Measurements from ENCODE around the gene UNCX. TPM values are rescaled to one million over a fixed set of nuclear protein-coding genes. Genes with fewer than 3 reads are reported as not detected.

The UNCX gene
- total and polyA plus RNA-seq, 2 experiments from 2014 or later: not detected

DNA sequence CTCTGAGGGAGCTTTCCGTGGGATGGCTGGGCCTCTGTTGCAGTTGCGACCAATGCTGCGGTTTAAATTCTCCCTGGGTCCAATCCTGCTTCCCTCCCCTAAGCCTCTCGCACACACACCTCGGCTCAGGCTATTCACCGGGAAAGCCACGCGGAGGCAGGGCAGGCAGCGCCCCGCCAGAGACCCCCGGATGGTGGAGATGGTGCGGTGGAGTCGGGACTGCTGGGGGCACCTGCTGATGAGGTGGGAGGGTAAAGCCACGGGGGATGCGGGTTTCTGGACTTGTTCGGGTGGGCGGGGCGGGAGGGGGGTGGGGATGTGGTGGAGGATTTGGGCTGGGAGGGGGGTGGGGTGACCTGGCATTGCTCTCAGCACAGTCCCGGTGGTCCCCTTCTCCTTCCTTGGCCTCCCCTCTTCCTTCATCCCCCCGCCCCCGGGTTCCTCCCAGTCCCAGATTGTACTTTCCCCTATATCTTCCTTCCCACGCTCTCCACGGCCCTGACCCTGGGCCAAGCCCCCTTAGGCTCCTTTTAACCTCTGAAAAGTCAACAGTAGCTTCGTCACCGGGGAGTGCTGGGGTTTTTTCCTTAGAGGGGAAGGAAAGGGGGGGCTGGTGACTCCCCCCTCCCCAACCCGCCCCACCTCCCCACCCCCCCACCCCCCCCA lies 16.4 kb downstream of the UNCX start:
- Histone ChIP-seq H4K20me1 (ENCODE audit: insufficient read depth) (no peaks in the 10 kb centered on the region), H3K4me3 (no peak overlapping the region), H3K79me2 (ENCODE audit: insufficient read depth) (no peaks in the 10 kb centered on the region), H3K4me1 (ENCODE audit: insufficient read depth) (no peaks in the 10 kb centered on the region), H3K27me3 (replicated peaks; ENCODE audit: insufficient read depth) (peaks cover 91% of the 10 kb centered on the region), H2AFZ (no peak overlapping the region), H3K27ac (no peak overlapping the region), H3K4me2 (ENCODE audit: unreplicated experiment) (no peak overlapping the region), H3K36me3 (ENCODE audit: low read depth) (no peaks in the 10 kb centered on the region), H3K9ac (no peak overlapping the region), H3K9me2 (ENCODE audit: insufficient read depth) (no peaks in the 10 kb centered on the region), H3F3A (ENCODE audit: insufficient read depth) (no peaks in the 10 kb centered on the region), H3K9me3 (ENCODE audit: low read depth) (no peaks in the 10 kb centered on the region)
- DNase-seq: no peak
- TF ChIP-seq EZH2 (IDR thresholded peaks at IDR 0.05; ENCODE audit: insufficient read depth, poor library complexity, severe bottlenecking) (peak; percentile 25), EZH2phosphoT487 (IDR thresholded peaks at IDR 0.05; ENCODE audit: insufficient read depth, low read depth) (no peak)
- 2 to 4% methylated on average over 17 to 25 of the region's 26 CpGs for WGBS, 2 experiments (ENCODE audit: low coverage in 1 of 2, low lambda C conversion rate in 2 of 2, missing lambda C conversion rate in 2 of 2)
- in situ Hi-C loops (cut with MboI): no loop called here

GRCh38 chr7:1249731-1250130 lies 17.1 kb downstream of the UNCX start:
- Histone ChIP-seq H2AFZ (no peak overlapping the region), H4K20me1 (ENCODE audit: insufficient read depth) (no peaks in the 10 kb centered on the region), H3K4me1 (ENCODE audit: insufficient read depth) (no peaks in the 10 kb centered on the region), H3F3A (ENCODE audit: insufficient read depth) (no peaks in the 10 kb centered on the region), H3K9me2 (ENCODE audit: insufficient read depth) (no peaks in the 10 kb centered on the region), H3K9me3 (ENCODE audit: low read depth) (no peaks in the 10 kb centered on the region), H3K27ac (no peak overlapping the region), H3K4me3 (no peak overlapping the region), H3K79me2 (ENCODE audit: insufficient read depth) (no peaks in the 10 kb centered on the region), H3K27me3 (replicated peaks; ENCODE audit: insufficient read depth) (peaks cover 90% of the 10 kb centered on the region), H3K36me3 (ENCODE audit: low read depth) (no peaks in the 10 kb centered on the region), H3K9ac (no peak overlapping the region), H3K4me2 (ENCODE audit: unreplicated experiment) (no peak overlapping the region)
- DNase-seq: no peak
- 10 to 14% methylated on average over 13 to 14 of the region's 14 CpGs for WGBS, 2 experiments (ENCODE audit: low coverage in 1 of 2, low lambda C conversion rate in 2 of 2, missing lambda C conversion rate in 2 of 2)
- TF ChIP-seq EZH2 (IDR thresholded peaks at IDR 0.05; ENCODE audit: insufficient read depth, poor library complexity, severe bottlenecking) (no peak), EZH2phosphoT487 (IDR thresholded peaks at IDR 0.05; ENCODE audit: insufficient read depth, low read depth) (no peak)
- in situ Hi-C loops (cut with MboI): no loop called here

DNA sequence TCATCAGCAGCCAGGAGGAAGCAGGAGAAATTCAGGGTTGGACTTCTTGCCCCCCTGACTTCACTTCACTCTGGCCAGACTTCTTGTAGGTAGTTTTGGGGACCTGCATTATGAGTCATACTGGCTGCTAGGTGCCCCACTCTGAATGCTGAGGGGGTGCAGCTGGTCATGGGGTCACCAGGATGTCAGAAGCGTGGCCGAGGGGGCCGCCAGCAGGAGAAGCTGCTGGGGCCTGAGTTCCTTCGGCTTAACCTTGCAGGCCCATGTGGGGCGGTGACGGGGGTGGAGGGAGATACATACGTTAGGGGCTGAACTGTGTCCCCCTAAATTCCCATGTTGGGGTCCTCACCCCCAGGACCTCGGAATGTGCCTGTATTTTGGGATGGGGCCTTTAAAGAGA lies 18.2 kb downstream of the UNCX start:
- 66 to 81% methylated on average over 6 to 8 of the region's 8 CpGs for WGBS, 2 experiments (ENCODE audit: low coverage in 1 of 2, low lambda C conversion rate in 2 of 2, missing lambda C conversion rate in 2 of 2)
- no peaks in the 10 kb centered on the region for H3K9me2 ChIP-seq (ENCODE audit: insufficient read depth)
- H3K4me3 ChIP-seq: no peak overlapping the region
- H3K27ac ChIP-seq: no peak overlapping the region
- no peaks in the 10 kb centered on the region for H3K4me1 ChIP-seq (ENCODE audit: insufficient read depth)
- H2AFZ ChIP-seq: no peak overlapping the region
- no peaks in the 10 kb centered on the region for H3K9me3 ChIP-seq (ENCODE audit: low read depth)
- no peaks in the 10 kb centered on the region for H3K79me2 ChIP-seq (ENCODE audit: insufficient read depth)
- in situ Hi-C loops (cut with MboI): no loop called here
- H3K9ac ChIP-seq: no peak overlapping the region
- H4K20me1 ChIP-seq (ENCODE audit: insufficient read depth): no peaks in the 10 kb centered on the region
- H3K36me3 ChIP-seq (ENCODE audit: low read depth): no peaks in the 10 kb centered on the region
- H3F3A ChIP-seq (ENCODE audit: insufficient read depth): no peaks in the 10 kb centered on the region
- no peak for DNase-seq
- no peak for TF ChIP-seq EZH2phosphoT487 (IDR thresholded peaks at IDR 0.05; ENCODE audit: insufficient read depth, low read depth)
- no peak for TF ChIP-seq EZH2 (IDR thresholded peaks at IDR 0.05; ENCODE audit: insufficient read depth, poor library complexity, severe bottlenecking)
- H3K27me3 ChIP-seq (replicated peaks; ENCODE audit: insufficient read depth): peaks cover 89% of the 10 kb centered on the region
- no peak overlapping the region for H3K4me2 ChIP-seq (ENCODE audit: unreplicated experiment)

DNA sequence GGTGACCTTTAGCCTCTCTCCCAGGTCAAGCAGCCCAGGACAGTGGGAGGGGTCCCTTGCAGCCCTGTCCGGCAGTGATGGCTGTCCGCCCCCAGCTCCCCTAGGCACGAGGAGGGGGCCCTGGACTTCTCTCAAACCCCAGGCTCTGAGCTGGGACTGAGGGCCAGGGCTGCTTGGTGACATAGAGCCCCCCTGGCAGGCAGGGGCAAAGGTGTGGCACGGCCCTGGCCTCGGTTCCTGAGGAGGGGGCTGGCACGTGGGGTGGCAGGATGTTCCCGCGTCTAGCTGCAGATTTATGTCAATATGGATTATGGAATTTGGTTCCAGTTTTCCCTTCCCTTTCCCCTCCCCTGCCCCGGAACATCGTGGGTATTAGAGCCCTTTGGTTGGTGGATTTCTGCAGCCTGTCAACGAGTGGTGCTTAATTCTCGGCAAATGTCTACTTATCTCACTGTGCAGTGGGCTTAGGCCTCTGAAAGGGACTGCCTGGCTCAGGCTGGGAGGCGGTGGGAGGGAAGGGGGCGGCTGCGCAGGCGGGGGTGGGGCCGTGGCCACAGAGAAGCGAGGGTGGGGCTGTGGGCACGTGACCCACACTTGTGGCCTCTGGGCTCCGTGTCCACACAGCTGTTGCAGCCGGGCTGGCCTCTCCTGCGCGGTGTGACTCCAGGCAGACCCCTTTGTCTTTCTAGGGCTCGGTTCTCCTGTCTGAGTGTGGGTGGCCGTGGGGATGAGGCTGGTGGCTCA lies 19.3 kb downstream of the UNCX start:
- Histone ChIP-seq H3K4me1 (ENCODE audit: insufficient read depth) (no peaks in the 10 kb centered on the region), H3K9me3 (ENCODE audit: low read depth) (no peaks in the 10 kb centered on the region), H3K79me2 (ENCODE audit: insufficient read depth) (no peaks in the 10 kb centered on the region), H3K36me3 (ENCODE audit: low read depth) (no peaks in the 10 kb centered on the region), H3K27me3 (replicated peaks; ENCODE audit: insufficient read depth) (peaks cover 85% of the 10 kb centered on the region), H3K9me2 (ENCODE audit: insufficient read depth) (no peaks in the 10 kb centered on the region), H3K27ac (no peak overlapping the region), H3F3A (ENCODE audit: insufficient read depth) (no peaks in the 10 kb centered on the region), H3K4me3 (no peak overlapping the region), H3K9ac (no peak overlapping the region), H3K4me2 (ENCODE audit: unreplicated experiment) (no peak overlapping the region), H4K20me1 (ENCODE audit: insufficient read depth) (no peaks in the 10 kb centered on the region), H2AFZ (no peak overlapping the region)
- WGBS, 2 experiments (ENCODE audit: low coverage in 1 of 2, low lambda C conversion rate in 2 of 2, missing lambda C conversion rate in 2 of 2): 23 to 40% methylated on average over 20 to 25 of the region's 25 CpGs
- in situ Hi-C loops (cut with MboI): no loop called here
- TF ChIP-seq EZH2 (IDR thresholded peaks at IDR 0.05; ENCODE audit: insufficient read depth, poor library complexity, severe bottlenecking) (no peak), EZH2phosphoT487 (IDR thresholded peaks at IDR 0.05; ENCODE audit: insufficient read depth, low read depth) (no peak)
- no peak for DNase-seq

Measured in GM23248 (cell line).